Loucy (cell line): ENCODE measurements around the gene ALPK1.

Source experiments
- H2AFZ ChIP-seq: fragments of 200-600 bp; sonication (generic); 2 replicates; pipeline ENCODE4 v1.6.0; 2016; ENCODE audit warnings: antibody characterized with exemption, mild to moderate bottlenecking, low read length, moderate library complexity
- H3F3A ChIP-seq: fragments of 200-600 bp; 2 replicates; pipeline ENCODE4 v1.6.0; 2016; ENCODE audit warnings: antibody characterized with exemption, low read depth, mild to moderate bottlenecking
- H3K27me3 ChIP-seq: fragments of 200-600 bp; sonication (generic); 2 replicates; pipeline ENCODE4 v1.6.1; 2014; ENCODE audit warnings: low read length, mild to moderate bottlenecking; ENCODE audit not compliant: insufficient read depth, poor library complexity, severe bottlenecking
- H3K36me3 ChIP-seq: fragments of 200-600 bp; sonication (generic); 2 replicates; pipeline ENCODE4 v1.6.1; 2016; ENCODE audit warnings: low read length; ENCODE audit not compliant: insufficient read depth
- H3K4me1 ChIP-seq: fragments of 200-600 bp; sonication (generic); 2 replicates; pipeline ENCODE4 v1.5.1; 2014; ENCODE audit warnings: low read length, mild to moderate bottlenecking; ENCODE audit not compliant: insufficient read depth, poor library complexity, severe bottlenecking
- H3K4me2 ChIP-seq: fragments of 200-600 bp; sonication (generic); 2 replicates; pipeline ENCODE4 v1.6.0; 2014; ENCODE audit warnings: antibody characterized with exemption, low read length, low read depth, mild to moderate bottlenecking; ENCODE audit not compliant: poor library complexity, severe bottlenecking
- H3K4me3 ChIP-seq: fragments of 200-600 bp; sonication (generic); 2 replicates; pipeline ENCODE4 v1.5.1; 2014; ENCODE audit warnings: low read length, mild to moderate bottlenecking, mixed read lengths; ENCODE audit not compliant: poor library complexity, severe bottlenecking
- H3K79me2 ChIP-seq: fragments of 200-600 bp; sonication (generic); 2 replicates; pipeline ENCODE4 v1.6.1; 2014; ENCODE audit warnings: low read length; ENCODE audit not compliant: insufficient read depth
- H3K9ac ChIP-seq: fragments of 200-600 bp; sonication (generic); 2 replicates; pipeline ENCODE4 v1.6.0; 2014; ENCODE audit warnings: mild to moderate bottlenecking, low read depth, low read length, moderate library complexity; ENCODE audit not compliant: poor library complexity, severe bottlenecking
- H3K9me2 ChIP-seq: fragments of 200-600 bp; sonication (generic); replicated peaks from 2 replicates; pipeline ENCODE4 v1.6.1; 2016; ENCODE audit warnings: low read depth, low read length, mixed read lengths
- H3K9me3 ChIP-seq: fragments of 200-600 bp; sonication (generic); 2 replicates; pipeline ENCODE4 v1.6.1; 2014; ENCODE audit warnings: mild to moderate bottlenecking, antibody characterized with exemption, low read length, low read depth; ENCODE audit not compliant: insufficient read depth
- H4K20me1 ChIP-seq: fragments of 200-600 bp; sonication (generic); 2 replicates; pipeline ENCODE4 v1.6.0; 2014; ENCODE audit warnings: antibody characterized with exemption, low read length, mild to moderate bottlenecking; ENCODE audit not compliant: insufficient read depth, poor library complexity, severe bottlenecking
- CTCF ChIP-seq: fragments of 200-600 bp; sonication (generic); conservative IDR thresholded peaks from 2 replicates; pipeline ENCODE4 v1.5.1; 2014; ENCODE audit warnings: mild to moderate bottlenecking, antibody characterized with exemption, low read length
- EZH2phosphoT487 ChIP-seq: fragments of 200-600 bp; IDR thresholded peaks from 2 replicates; pipeline ENCODE4 v1.6.1; 2018; ENCODE audit warnings: antibody characterized with exemption, mild to moderate bottlenecking, moderate library complexity, borderline replicate concordance

Gene ALPK1

GRCh38 chr4:112358952-112359749 is 62.0 kb downstream of the ALPK1 start:
- H3K4me1 ChIP-seq: peaks cover 10% of the 10 kb centered on the region
- H4K20me1 ChIP-seq: no peaks in the 10 kb centered on the region
- no peaks in the 10 kb centered on the region for H3K9me2 ChIP-seq
- H3K36me3 ChIP-seq: no peaks in the 10 kb centered on the region
- no peaks in the 10 kb centered on the region for H3K9me3 ChIP-seq
- H3K27me3 ChIP-seq: no peaks in the 10 kb centered on the region
- no peaks in the 10 kb centered on the region for H3K79me2 ChIP-seq
- H3F3A ChIP-seq: no peaks in the 10 kb centered on the region
- no peak overlapping the region for H3K9ac ChIP-seq
- no peak overlapping the region for H2AFZ ChIP-seq
- TF ChIP-seq EZH2phosphoT487: no peak
- no peak for TF ChIP-seq CTCF
- no peak overlapping the region for H3K4me3 ChIP-seq
- no peak overlapping the region for H3K4me2 ChIP-seq

- no peak overlapping the region for H3K9ac ChIP-seq
- H3K4me3 ChIP-seq: peak overlapping the region; percentile 11
These were observed 64.1 kb downstream of the ALPK1 start for GRCh38 chr4:112361181-112361791.

GRCh38 chr4:112370466-112370865 is 73.3 kb downstream of the ALPK1 start:
- no peak overlapping the region for H3K9ac ChIP-seq
- no peaks in the 10 kb centered on the region for H4K20me1 ChIP-seq
- no peaks in the 10 kb centered on the region for H3K79me2 ChIP-seq
- H3K4me2 ChIP-seq: no peak overlapping the region
- H2AFZ ChIP-seq: no peak overlapping the region
- no peak for TF ChIP-seq EZH2phosphoT487
- TF ChIP-seq CTCF: no peak
- H3K4me3 ChIP-seq: no peak overlapping the region
- no peaks in the 10 kb centered on the region for H3K9me2 ChIP-seq
- H3F3A ChIP-seq: no peaks in the 10 kb centered on the region
- no peaks in the 10 kb centered on the region for H3K27me3 ChIP-seq
- H3K36me3 ChIP-seq: no peaks in the 10 kb centered on the region
- no peaks in the 10 kb centered on the region for H3K4me1 ChIP-seq
- peaks cover 6% of the 10 kb centered on the region; the same call in 1 of the 2 replicates for H3K9me3 ChIP-seq

More at GRCh38 chr4:112361181-112361791, 64.1 kb downstream of the ALPK1 start:
- TF ChIP-seq EZH2phosphoT487: no peak
- peak; percentile 24; the same call in 1 of the 2 replicates for TF ChIP-seq CTCF
- Histone ChIP-seq H3K27me3 (no peaks in the 10 kb centered on the region), H3K79me2 (no peaks in the 10 kb centered on the region), H3F3A (no peaks in the 10 kb centered on the region), H3K4me2 (peak overlapping the region; percentile 19), H3K36me3 (no peaks in the 10 kb centered on the region), H4K20me1 (no peaks in the 10 kb centered on the region), H3K4me1 (peaks cover 10% of the 10 kb centered on the region), H3K9me2 (no peaks in the 10 kb centered on the region), H3K9me3 (no peaks in the 10 kb centered on the region), H2AFZ (no peak overlapping the region)
